ENCODE results near the gene GAST. TPM values are rescaled to one million over a fixed set of nuclear protein-coding genes. Genes with fewer than 3 reads are reported as not detected.
A peak's percentile ranks its signal among the peaks of the same experiment; 100 is the strongest.

The GAST gene
- total RNA-seq: not detected
- polyA plus RNA-seq: not detected

GRCh38 chr17:41711669-41712400 lies at the start of gene GAST:
Gene GAST, plus strand, starts transcription at chr17:41712331. Its CDS starts 3,106 bp downstream, at chr17:41715437.
- Mint-ChIP-seq H3K9me3 (no peaks in the 10 kb centered on the region), H3K27ac (peak within 1 kb of the TSS in 2 of 8 donors; percentile 71 to 90), H3K36me3 (no peaks in the 10 kb centered on the region), H3K4me3 (peak within 1 kb of the TSS in 1 of 7 donors; percentile 33), H3K4me1 (no peaks in the 10 kb centered on the region), H3K27me3 (peaks cover 19 to 32% of the 10 kb centered on the region in 2 donors)
- Histone ChIP-seq H3K36me3 (ENCODE audit: insufficient read depth, low read length) (no peaks in the 10 kb centered on the region), H3K4me3 (ENCODE audit: low read length) (no peak within 1 kb of the TSS), H3K9me3 (ENCODE audit: low read length) (no peaks in the 10 kb centered on the region), H3K27ac (ENCODE audit: low read depth, low read length) (no peak within 1 kb of the TSS), H3K4me1 (ENCODE audit: insufficient read depth, low read length) (no peaks in the 10 kb centered on the region), H3K27me3 (ENCODE audit: insufficient read depth, low read length, poor library complexity, severe bottlenecking) (no peaks in the 10 kb centered on the region)
- CTCF ChIA-PET: no interaction called here
- DNase-seq: no peak
- POLR2A ChIA-PET: no interaction called here

DNA sequence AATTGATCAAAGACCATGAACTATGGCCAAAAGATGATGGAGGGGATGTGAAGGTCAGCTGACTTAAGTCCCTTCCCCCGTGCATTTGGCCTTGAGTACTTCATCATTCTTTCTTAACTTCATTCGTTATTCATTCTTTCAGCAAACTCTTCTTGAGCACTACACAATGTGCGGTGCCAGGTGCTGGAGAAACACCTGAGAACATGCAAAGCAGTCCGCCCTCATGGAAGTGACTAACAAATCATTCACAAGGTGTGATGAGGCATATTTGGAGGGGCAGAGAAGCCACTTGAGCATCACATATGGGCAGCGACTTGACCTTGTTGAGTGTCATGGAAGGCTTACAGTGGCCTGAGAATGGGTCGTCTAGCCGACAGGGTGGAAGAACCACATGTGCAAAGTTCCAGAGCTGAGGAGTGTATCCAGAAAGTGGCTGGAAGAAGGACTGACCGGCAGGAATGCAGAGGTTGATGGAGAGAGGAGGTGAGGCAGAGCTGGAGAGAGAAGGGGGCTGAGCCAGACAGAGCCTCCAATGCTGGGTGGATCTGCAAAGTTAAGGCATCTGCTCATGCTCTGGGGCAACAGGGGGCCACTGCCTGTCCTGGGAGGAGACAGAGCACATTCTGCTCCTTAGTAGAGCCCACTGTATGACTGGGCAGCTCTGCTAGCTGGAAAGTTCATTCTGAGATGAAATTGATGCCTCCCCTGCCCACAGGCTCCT lies 48.5 kb upstream of the GAST start:
- POLR2A ChIA-PET: interaction anchor here (0.9 to 5.0 kb wide), 5 partner anchors 15 to 845 kb away, joined by 3 to 104 read pairs (median 5); partner anchors contain the start of gene EIF1
- Histone ChIP-seq H3K36me3 (ENCODE audit: insufficient read depth, low read length) (no peaks in the 10 kb centered on the region), H3K27me3 (ENCODE audit: insufficient read depth, low read length, poor library complexity, severe bottlenecking) (no peaks in the 10 kb centered on the region), H3K27ac (ENCODE audit: low read depth, low read length) (no peak overlapping the region), H3K9me3 (ENCODE audit: low read length) (no peaks in the 10 kb centered on the region), H3K4me1 (ENCODE audit: insufficient read depth, low read length) (peaks cover 14% of the 10 kb centered on the region), H3K4me3 (ENCODE audit: low read length) (no peak overlapping the region)
- Mint-ChIP-seq H3K9me3 (no peaks in the 10 kb centered on the region), H3K36me3 (no peaks in the 10 kb centered on the region), H3K4me1 (peaks cover 19 to 29% (median 26%) of the 10 kb centered on the region in 3 donors), H3K27ac (peak overlapping the region in 4 of 8 donors; percentile 42 to 97 (median 66)), H3K27me3 (no peaks in the 10 kb centered on the region), H3K4me3 (peak overlapping the region in 5 of 7 donors; percentile 12 to 82 (median 38))
- CTCF ChIA-PET: interaction anchor here (0.7 to 13.9 kb wide), 34 partner anchors 9 to 868 kb away, joined by 3 to 311 read pairs (median 5); partner anchors contain the start of gene EIF1
- no peak for DNase-seq

DNA sequence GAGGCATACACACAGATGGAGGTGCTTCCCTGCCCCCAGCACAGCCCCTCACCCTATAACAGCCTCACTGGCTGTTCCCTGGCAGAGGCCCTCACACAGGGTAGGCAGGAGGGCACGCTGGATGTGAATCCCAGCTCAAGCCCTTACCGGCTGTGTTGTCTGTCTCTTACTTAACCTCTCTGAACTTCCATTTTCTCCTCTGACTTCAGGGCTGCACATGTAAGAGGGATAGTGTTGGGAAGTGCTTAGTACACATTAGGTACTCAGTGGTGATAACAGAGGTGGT lies 48.0 kb upstream of the GAST start:
- Mint-ChIP-seq H3K27me3 (no peaks in the 10 kb centered on the region), H3K4me1 (peaks cover 19 to 29% (median 26%) of the 10 kb centered on the region in 3 donors), H3K36me3 (no peaks in the 10 kb centered on the region), H3K4me3 (peak overlapping the region in 3 of 7 donors; percentile 29 to 54 (median 52)), H3K9me3 (no peaks in the 10 kb centered on the region), H3K27ac (peak overlapping the region in 2 of 8 donors; percentile 20 to 97)
- POLR2A ChIA-PET: interaction anchor here (5.0 kb wide), 1 partner anchor 26 kb away, joined by 104 read pairs; the partner anchor contains the start of gene EIF1
- H3K27me3 ChIP-seq (ENCODE audit: insufficient read depth, low read length, poor library complexity, severe bottlenecking): no peaks in the 10 kb centered on the region
- H3K4me1 ChIP-seq (ENCODE audit: insufficient read depth, low read length): peaks cover 14% of the 10 kb centered on the region
- CTCF ChIA-PET: interaction anchor here (0.7 to 13.9 kb wide), 5 partner anchors 14 to 808 kb away, joined by 3 to 311 read pairs (median 50); partner anchors contain the start of gene EIF1
- H3K36me3 ChIP-seq (ENCODE audit: insufficient read depth, low read length): no peaks in the 10 kb centered on the region
- no peak overlapping the region for H3K4me3 ChIP-seq (ENCODE audit: low read length)
- no peak for DNase-seq
- no peaks in the 10 kb centered on the region for H3K9me3 ChIP-seq (ENCODE audit: low read length)
- H3K27ac ChIP-seq (ENCODE audit: low read depth, low read length): no peak overlapping the region

DNA sequence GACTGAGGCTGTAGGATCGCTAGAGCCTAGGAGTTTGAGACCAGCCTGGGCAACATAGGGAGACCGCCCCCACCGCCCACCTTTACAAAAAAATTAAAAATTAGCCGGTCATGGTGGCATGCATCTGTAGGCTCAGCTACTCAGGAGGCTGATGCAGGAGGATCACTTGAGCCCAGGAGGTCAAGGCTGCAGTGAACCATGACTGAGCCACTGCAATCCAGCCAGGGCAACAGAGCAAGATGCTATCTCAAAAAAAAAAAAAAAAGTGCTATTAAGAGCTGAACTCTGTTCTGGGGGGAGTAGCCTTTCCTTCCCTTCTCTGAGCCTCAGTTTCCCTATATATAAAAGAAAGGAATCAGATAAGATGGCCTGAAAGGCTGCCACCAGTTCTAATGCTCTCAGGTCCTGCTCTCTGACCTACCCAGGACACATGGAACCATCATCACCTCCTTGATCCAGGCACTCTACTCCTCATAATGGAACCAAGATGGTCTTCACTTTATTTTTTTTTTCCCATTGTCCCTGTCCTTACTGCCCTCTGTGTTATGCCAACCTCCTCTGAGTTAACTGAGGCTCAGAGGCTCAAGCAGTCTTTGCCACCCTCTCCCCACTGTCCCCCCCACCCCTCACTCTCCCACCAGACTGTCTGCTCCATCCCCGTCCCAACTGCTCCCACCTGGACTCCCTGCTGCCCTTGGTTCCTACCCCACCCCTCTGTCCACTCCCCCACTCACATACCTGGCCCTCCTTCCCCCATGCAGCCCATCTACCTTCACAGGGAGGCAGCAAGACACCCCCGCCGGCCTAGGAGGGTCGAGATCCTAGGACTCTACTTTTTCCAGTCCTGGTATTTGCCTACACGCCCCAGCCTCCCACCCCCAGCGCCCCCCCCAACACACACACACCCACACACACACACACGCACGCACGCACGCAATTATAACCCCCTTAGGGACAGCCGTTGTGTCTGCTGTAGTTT lies 47.3 kb upstream of the GAST start:
- no peaks in the 10 kb centered on the region for H3K9me3 Mint-ChIP-seq
- H3K36me3 ChIP-seq (ENCODE audit: insufficient read depth, low read length): no peaks in the 10 kb centered on the region
- no peaks in the 10 kb centered on the region for H3K36me3 Mint-ChIP-seq
- peak overlapping the region in 7 of 8 donors; percentile 91 to 99 (median 99) for H3K27ac Mint-ChIP-seq
- no peaks in the 10 kb centered on the region for H3K27me3 Mint-ChIP-seq
- peaks cover 14% of the 10 kb centered on the region for H3K4me1 ChIP-seq (ENCODE audit: insufficient read depth, low read length)
- POLR2A ChIA-PET: interaction anchor here (0.7 to 5.0 kb wide), 5 partner anchors 14 to 758 kb away, joined by 3 to 104 read pairs (median 4); partner anchors contain the start of gene EIF1
- peak overlapping the region; percentile 78 for H3K4me3 ChIP-seq (ENCODE audit: low read length)
- H3K9me3 ChIP-seq (ENCODE audit: low read length): no peaks in the 10 kb centered on the region
- peak overlapping the region; percentile 86 for H3K27ac ChIP-seq (ENCODE audit: low read depth, low read length)
- H3K27me3 ChIP-seq (ENCODE audit: insufficient read depth, low read length, poor library complexity, severe bottlenecking): no peaks in the 10 kb centered on the region
- peaks cover 19 to 29% (median 26%) of the 10 kb centered on the region in 3 donors for H3K4me1 Mint-ChIP-seq
- H3K4me3 Mint-ChIP-seq: peak overlapping the region; percentile 87 to 95 (median 89)
- CTCF ChIA-PET: interaction anchor here (0.7 to 13.9 kb wide), 22 partner anchors 9 to 1018 kb away, joined by 3 to 311 read pairs (median 4); partner anchors contain the start of genes EIF1, KRT19 and SMARCE1
- no peak for DNase-seq

DNA sequence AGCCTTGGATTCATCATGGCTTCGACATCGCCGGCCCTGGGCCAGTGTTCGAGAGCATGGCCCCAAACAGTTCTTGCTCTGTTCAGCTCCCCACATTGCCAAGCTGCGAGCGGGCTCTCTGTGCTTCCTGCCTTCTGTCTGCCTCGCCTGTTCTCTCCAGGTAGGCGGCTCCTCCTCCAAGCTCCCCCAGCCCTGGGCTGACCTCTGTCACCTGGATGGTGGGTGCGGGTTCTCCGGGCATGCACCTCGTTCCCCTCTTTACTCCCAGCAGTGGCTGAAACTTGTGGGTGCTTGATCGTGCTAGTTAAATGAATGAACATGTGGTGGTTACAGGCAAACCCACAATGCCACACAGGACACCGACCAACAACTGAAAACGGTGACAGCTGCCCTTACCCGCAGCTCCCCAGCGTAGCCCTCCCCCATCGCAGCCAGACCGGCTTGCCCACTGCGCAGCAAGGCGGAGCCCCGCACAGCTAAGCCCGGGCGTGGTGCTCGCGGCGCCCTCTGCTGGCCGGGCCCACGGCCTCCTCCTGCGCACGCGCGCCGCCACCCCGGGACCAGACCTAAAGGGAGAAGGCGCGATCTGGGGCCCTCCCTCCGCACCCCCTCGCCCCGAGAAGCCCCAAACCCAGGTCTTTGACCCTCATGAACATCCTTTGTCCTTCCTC lies 46.4 kb upstream of the GAST start:
- H3K27me3 Mint-ChIP-seq: no peaks in the 10 kb centered on the region
- H3K4me3 Mint-ChIP-seq: peak overlapping the region; percentile 87 to 95 (median 89)
- peak overlapping the region; percentile 78 for H3K4me3 ChIP-seq (ENCODE audit: low read length)
- ChIA-PET CTCF (interaction anchor here (0.7 to 13.9 kb wide), 21 partner anchors 9 to 1019 kb away, joined by 3 to 311 read pairs (median 4); partner anchors contain the start of genes EIF1, KRT19 and SMARCE1), POLR2A (interaction anchor here (0.7 to 5.0 kb wide), 6 partner anchors 13 to 847 kb away, joined by 3 to 104 read pairs (median 4); partner anchors contain the start of gene EIF1)
- H3K4me1 ChIP-seq (ENCODE audit: insufficient read depth, low read length): peaks cover 14% of the 10 kb centered on the region
- H3K9me3 Mint-ChIP-seq: no peaks in the 10 kb centered on the region
- H3K9me3 ChIP-seq (ENCODE audit: low read length): no peaks in the 10 kb centered on the region
- no peaks in the 10 kb centered on the region for H3K27me3 ChIP-seq (ENCODE audit: insufficient read depth, low read length, poor library complexity, severe bottlenecking)
- peaks cover 19 to 29% (median 26%) of the 10 kb centered on the region in 3 donors for H3K4me1 Mint-ChIP-seq
- peak overlapping the region; percentile 86 for H3K27ac ChIP-seq (ENCODE audit: low read depth, low read length)
- no peaks in the 10 kb centered on the region for H3K36me3 Mint-ChIP-seq
- DNase-seq: peak; percentile 86 to 91 (median 88)
- H3K36me3 ChIP-seq (ENCODE audit: insufficient read depth, low read length): no peaks in the 10 kb centered on the region
- peak overlapping the region; percentile 91 to 100 (median 99) for H3K27ac Mint-ChIP-seq

- H3K9me3 Mint-ChIP-seq: no peaks in the 10 kb centered on the region
- Histone ChIP-seq H3K4me3 (ENCODE audit: low read length) (peak overlapping the region; percentile 78), H3K9me3 (ENCODE audit: low read length) (no peaks in the 10 kb centered on the region), H3K27ac (ENCODE audit: low read depth, low read length) (peak overlapping the region; percentile 86), H3K36me3 (ENCODE audit: insufficient read depth, low read length) (no peaks in the 10 kb centered on the region), H3K4me1 (ENCODE audit: insufficient read depth, low read length) (peaks cover 14% of the 10 kb centered on the region), H3K27me3 (ENCODE audit: insufficient read depth, low read length, poor library complexity, severe bottlenecking) (no peaks in the 10 kb centered on the region)
- no peaks in the 10 kb centered on the region for H3K36me3 Mint-ChIP-seq
- ChIA-PET POLR2A (interaction anchor here (1.2 to 5.0 kb wide), 5 partner anchors 13 to 847 kb away, joined by 3 to 104 read pairs (median 4); partner anchors contain the start of gene EIF1), CTCF (interaction anchor here (0.7 to 13.9 kb wide), 21 partner anchors 10 to 1019 kb away, joined by 3 to 311 read pairs (median 4); partner anchors contain the start of genes EIF1, KRT19 and SMARCE1)
- H3K27me3 Mint-ChIP-seq: no peaks in the 10 kb centered on the region
- H3K27ac Mint-ChIP-seq: peak overlapping the region; percentile 91 to 100 (median 99)
- DNase-seq: peak in 4 of 5 donors; percentile 68 to 84 (median 82)
- H3K4me1 Mint-ChIP-seq: peaks cover 19 to 29% (median 26%) of the 10 kb centered on the region in 3 donors
- peak overlapping the region; percentile 87 to 95 (median 89) for H3K4me3 Mint-ChIP-seq
Measured at GRCh38 chr17:41666237-41666641, 45.9 kb upstream of the GAST start.

Measured in CD8-positive, alpha-beta memory T cell (primary cell).